NCI-H1417 (cell line): Measurements from ENCODE around the gene ALLC.

Source experiments
- DNase-seq, 3 experiments: peaks; one replicate each; lab custom pipeline; 2025; lab: John Stamatoyannopoulos, UW

ALLC gene

DNA sequence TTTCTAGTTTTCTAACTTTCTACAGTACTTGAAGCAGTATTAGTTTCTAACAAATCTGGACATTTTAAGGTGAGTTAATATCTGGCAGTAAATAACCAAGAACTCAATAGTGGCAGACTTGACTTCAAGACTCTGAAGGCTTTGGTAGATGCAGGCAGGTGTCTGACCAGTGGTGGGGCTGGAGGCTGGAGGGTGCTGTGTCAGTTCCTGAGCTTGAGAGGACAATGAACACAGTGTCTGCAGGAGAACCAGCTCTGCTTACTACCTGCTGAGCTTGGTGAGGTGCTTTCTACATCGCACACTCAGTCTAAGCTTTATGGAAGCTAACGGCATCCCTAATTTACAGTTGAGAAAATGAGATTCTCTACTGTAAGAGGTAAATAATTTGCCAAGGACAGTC is 21.2 kb downstream of the ALLC start:
- DNase-seq: no peak

DNA sequence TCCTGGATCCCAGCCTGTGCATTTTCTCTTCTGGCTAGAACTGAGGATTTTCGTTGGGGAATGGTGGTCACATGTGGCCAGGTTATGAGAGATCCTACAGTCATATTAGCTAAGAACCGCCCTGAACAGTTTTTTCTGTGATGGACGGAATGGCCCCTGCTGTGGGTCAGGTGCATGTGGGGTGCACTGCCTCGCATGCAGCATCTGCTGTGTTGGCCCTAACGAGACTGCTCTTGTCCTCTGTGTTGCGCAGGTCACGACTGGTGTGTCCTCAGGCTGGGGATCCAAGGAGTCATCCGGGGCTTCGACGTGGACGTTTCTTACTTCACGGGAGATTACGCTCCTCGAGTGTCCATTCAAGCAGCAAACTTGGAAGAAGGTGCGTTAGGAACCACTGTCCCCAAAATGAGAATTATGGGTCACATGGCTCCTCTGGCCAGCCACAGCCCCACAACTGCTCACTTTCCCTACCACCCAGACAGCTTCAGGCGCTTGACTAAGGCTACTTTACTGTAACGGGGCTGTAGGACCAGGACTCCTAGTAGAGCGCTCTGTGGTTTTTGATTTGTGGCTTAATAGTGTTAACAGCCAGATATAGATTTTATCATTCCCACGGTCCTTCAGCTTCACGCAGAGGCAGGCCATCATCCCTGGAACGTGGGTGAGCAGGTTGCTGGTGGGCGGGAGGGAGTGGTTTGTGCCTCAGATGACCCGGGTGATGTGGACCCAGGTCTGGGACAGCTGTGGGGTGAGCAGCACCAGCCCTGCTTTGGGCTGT is 21.8 kb downstream of the ALLC start:
- no peak for DNase-seq

DNA sequence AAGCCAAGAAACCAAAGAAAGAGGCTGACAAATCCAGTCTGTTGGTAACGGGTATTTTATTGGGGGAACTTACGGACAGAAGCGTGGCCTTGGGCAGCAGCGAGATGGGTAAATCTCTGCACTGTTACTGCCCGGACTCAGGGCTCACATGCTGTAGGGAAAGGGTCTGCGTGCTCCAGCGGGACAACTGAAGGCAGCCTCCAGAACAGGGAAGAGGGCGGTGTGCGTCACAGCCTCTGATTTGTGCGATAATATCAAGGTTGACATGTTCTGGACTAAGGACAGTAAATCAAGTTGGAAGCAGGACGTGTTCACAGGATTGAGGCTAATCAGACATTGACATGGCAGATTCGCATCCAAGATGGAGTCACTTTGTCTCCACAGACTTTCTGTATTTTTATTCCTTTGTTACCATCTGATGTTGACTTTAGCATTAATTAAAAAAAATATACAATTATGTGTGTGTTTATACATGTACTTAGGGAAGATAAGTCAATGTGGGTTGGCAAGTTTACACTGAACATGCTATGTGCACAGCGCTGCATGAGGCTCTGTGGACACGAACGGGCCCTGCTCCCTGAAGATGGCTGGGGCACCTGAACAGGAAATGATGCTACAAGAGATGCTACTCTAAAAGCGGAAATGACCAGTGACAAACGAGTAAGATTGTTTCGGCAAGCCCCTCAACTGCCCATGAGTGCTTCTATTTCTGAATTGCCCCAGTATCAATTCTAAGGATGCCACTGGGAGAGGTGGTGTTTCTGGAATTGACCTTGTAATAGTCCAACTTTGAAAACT is 22.7 kb downstream of the ALLC start:
- no peak for DNase-seq

DNA sequence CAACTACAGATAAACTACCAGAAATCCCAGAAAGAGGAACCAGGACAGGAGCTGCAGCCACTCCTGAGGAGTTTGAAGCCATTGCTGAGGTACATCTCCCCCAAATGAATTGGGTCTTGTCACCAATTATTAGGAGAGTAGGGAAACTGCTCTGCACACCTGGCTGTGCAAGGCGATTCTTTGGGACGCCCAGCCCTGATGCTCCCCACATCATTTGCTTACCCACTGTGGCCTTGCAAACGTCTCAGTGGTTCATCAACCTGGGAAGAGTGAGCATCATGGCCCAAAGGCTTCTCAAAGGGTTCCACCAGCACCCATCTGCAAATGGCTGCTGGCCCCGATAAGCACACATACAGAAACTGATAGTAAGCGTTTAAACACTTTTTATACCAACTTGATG is 23.6 kb downstream of the ALLC start:
- DNase-seq: no peak

DNA sequence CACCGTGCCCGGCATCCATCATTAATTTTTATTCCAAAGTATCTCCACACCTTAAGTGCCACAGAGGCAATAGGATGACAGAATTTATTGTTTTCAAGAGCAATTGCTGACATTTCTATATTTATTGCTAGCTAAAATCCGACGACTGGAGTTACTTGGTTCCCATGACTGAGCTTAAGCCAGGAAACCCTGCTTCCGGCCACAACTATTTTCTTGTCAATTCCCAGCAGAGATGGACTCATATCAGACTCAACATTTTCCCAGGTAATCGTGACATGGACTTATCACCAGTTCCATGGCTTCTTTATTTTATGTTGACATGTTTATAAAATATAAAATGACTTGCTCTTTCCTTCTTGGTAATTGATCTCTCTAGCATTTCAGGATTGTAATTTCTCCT is 24.8 kb downstream of the ALLC start:
- no peak for DNase-seq

DNA sequence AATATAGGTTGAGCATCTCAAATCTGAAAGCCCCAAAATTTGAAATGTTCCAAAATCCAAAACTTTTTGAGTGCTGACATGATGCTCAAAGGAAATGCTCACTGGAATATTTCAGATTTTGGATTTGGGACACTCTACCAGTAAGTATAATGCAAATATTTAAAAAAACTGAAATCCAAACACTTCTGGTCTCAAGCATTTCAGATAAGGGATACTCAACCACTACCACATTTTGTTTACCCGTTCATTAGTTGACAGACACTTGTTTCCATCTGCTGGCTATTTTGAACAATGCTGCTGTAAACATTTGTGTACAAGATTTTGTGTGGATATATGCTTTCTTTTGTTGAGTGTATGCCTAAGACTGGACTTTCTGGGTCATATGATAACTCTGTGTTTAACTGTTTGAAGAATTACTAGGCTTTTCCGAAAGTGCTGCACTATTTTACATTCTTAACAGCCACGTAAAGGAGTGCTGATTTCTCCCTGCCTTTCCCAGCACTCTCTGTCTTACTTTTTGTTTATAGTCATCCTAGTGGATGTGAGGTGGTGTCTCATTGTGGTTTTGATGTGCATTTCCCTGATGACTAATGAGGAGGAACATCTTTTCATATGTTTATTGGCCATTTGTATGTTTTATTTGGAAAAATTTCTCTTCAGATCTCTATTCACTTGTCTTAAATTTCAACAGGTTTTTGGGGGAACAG is 25.9 kb downstream of the ALLC start:
- DNase-seq: peak in 1 of 3 experiments; percentile 40

DNA sequence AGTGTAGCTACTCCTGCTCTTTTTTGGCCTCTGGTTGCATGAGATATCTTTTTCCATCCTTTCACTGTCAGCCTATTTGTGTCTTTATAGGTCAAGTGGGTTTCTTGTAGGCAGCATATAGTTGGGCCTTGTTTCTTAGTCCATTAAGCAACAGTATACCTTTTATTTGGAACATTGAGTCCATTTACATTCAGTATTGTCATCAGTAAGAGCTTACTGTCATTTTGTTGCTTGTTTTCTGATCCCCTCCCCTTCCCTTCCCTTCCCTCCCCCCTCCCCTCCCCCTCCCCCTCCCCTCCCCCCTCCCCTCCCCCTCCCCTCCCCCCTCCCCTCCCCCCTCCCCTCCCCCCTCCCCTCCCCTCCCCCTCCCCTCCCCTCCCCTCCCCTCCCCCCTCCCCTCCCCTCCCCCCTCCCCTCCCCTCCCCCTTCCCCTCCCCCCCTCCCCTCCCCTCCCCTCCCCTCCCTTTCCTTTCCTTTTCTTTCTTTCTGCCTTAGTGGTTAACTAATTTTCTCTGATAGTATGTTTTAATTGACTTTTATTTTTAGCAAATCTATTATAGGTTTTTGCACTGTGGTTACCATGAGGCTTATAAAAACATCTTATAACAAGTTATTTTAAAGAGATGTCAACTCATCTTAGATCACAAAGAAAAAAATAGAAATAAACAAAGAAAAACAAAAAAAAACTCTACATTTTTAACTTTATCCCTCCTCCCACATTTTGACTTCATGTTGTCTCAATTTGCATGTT is 32.2 kb downstream of the ALLC start:
- DNase-seq: peak in 1 of 3 experiments; percentile 28

DNA sequence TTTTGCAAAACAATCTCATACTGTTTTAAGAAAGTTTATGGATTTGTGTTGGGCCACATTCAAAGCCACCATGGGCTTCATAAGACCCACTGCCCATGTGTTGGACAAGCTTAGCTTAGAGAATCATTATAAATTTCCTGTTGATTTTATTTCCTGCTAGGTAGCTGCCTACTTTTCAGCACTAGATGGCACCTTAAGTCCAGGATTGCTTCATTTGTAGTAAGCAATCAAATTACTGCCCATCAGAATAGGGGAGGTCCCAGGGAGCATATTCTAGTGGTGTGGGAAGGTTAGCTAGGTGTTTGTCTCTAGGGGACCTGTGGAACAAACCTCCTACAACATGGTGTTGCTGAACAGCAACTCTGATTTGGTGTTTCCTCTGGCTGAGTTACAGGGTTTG is 34.4 kb downstream of the ALLC start:
- peak; percentile 38 to 80 (median 47) for DNase-seq

DNA sequence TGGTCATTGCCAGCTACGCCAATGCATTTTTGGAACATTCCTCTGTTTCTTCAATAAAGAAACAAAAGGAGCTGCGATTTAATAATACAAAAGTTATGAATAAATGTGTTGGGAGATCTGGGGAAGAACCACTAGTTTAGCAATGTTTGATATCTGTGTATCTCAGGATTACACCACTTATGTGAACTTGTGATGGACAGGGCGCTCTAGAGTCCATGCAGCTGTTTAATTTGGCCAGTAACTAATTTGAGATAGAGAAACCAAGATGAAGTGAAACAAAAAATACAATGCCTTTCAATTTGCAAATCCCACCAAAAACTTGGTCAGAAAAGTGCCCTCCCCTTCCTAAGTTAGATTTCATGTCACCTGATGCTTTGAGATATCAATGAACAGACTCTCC is 38.5 kb downstream of the ALLC start:
- no peak for DNase-seq

DNA sequence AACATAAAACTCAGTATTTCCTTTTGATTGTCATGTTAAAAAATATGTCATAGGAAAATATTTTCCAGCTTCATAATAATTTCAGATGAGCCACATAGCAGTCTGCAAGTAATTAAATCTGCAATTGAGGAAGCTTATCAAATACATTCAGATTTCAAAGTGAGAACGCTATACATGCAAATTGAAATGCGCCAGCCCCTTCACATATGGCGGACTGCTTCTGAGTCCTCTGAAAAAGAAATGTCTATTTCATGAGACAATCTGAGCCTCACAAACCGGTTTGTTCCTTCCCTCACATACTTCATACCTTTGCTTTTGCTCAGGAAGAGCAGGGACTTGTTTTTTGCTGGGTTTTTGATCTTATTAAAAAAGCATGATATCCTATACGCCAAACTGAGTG is 43.1 kb downstream of the ALLC start:
- DNase-seq: no peak

DNA sequence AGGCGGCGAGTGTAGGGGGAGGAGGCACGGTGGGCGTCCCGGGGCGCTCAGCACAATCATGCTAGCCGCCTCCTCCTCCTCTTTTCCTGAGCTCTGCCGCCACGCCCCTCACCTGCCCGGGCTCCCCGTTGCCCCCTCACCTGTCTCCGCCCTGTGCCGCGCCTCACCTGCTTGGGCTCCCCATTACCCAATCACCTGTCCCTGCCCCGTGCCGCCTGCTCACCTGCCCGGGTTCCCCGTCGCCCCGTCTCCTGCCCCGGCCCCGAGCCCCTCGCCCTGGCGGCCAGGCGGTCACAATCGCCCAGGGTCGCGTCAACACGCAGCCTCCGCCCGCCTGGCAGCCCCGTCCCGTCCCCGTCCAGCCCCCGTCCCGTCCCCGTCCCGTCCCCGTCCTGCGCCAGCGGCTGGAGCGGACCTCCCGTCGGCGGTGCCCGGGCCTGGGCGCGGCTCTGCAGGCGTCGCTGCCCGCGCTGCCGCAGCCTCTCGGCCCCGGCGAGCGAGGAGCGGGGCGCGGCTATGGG is 45.3 kb downstream of the ALLC start, which contains the start of gene DCDC2C:
Gene DCDC2C, plus strand, starts transcription at position 340 of the 521 bp plus-strand sequence. Its CDS starts 177 bp downstream, at position 517.
- DNase-seq: no peak

DNA sequence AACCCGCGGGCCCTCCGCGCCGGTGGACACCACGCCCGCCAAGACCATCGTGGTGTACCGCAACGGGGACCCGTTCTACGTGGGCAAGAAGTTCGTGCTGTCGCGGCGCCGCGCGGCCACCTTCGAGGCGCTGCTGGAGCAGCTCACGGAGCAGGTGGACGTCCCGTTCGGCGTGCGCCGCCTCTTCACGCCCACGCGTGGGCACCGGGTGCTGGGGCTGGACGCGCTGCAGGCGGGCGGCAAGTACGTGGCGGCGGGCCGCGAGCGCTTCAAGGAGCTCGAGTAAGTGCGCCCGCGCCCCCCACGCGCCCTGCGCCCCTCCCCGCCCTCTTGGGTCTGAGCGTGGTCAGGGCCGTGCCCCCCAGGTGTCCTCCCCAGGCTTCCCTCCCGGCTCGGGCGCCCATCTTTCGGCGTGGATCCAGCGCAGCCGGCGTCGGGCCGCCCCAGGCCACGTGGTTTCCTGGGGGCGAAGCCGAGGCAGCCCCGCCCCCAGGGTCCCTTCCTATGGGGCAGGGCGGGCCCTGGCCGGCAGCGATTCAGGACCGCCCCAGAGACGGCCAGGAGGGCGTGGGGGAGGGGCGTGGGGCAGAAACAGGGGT is 45.9 kb downstream of the ALLC start:
- peak; percentile 22 to 41 (median 36) for DNase-seq

DNA sequence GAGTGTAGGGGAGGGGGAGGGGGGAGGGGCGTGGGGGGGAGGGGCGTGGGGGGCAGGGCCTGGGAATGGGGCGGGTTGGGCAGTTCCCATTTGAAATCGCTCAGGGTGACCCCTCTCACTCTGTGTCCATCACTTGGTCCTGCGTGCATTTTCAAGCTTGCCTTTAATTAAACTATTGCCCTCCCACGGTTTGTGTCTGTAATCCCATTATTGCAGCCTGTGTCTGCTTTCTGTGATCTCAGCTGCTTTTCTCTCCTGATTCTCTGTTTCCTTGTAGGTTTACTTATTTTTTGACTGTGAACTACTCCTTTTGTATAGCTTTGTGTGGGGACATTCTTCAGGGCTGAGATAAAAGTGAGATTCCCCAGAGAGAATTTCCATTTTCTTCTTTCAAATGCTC is 46.7 kb downstream of the ALLC start:
- peak in 1 of 3 experiments; percentile 23 for DNase-seq

DNA sequence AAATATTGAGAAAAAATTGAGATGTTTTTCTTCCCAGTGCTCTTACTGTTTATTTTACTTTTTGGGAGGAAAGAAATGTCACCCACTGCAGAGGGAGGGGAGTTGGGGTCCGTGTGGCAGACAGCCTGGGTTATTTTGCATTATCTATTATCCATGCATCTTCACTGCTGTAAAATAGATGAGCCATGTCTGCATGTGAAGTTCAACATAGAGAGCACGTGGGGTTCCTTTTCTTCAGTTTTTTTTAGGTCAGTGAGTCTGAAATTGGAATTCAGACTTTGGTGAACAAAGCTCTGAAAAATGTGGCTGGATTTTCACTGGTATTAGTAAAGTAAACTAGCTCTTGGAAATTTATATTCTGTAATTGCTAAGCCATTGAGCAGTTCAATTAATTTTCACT is 47.8 kb downstream of the ALLC start:
- DNase-seq: no peak

DNA sequence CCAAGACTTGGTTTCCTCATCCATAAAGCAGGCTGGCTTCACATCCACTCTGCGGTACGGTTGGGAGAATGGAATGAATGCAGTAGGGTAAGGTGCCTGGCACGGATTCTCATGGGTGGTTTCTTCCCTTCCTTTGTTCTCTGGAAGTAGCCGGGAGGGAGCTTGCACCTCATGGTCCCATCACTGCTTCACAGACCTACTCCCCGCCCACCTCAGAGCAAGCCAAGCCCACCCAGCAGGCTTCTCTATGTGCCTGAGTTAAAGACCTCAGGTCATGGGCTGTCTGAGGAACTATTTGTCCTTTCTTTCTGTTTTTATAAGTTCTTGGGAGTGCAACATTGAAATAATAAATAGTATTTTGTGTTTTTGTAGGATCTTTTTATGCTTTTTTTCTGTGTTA is 48.9 kb downstream of the ALLC start:
- DNase-seq: no peak

DNA sequence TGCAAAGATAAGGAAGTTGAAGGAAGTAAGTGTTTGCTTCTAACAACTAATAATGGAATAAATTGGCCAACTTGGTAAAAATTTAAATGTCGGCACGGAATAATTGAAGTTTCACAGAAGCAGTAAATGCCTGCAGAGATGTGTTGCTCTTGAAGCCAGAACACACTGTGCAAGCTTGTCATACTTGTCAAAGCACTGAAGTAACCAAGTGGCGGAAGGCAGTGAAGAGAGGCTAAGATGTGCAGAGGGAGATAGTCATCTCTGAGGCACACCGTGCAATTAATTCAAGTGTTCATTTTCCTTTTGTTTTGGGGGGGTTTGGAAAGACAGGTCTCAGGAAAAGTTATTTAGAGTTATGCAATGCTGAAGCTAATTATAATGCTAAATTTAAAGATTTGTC is 50.6 kb downstream of the ALLC start:
- DNase-seq: no peak

DNA sequence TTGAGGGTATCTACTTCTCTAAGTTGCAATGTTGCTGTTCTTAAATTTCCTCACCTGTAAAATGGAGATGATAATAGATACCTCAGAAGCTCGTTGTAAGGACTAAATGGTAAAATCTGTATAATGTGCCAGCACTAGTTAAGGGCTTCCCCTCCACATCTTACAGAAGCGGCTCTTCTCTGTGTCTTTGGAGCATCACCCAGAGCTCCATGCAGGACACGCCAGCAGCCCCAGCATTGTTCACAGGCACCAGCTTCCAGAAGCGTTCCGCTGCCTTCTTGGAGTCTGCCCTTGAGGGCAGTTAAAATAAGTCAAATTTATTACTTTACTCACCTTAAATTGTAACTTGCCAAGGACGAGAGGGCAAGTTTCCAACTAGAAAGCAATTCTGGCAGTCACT is 51.2 kb downstream of the ALLC start:
- DNase-seq: no peak

DNA sequence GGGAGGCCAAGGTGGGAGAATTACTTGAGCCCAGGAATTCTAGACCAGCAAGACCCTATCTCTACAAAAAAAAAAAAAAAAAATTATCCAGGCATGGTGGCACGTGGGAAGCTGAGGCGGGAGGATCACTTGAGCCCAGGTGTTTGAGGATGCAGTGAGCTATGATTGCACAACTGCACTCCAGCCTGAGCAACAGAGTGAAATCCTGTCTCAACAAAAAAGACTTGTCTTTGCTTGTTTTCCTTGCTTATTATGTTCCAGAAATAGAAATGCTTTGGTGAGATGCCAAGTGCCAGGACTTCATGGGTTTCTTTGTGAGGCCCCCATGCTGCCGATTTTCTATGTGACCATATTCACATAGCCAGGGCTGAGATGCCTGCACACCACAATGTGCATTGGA is 54.4 kb downstream of the ALLC start:
- no peak for DNase-seq

DNA sequence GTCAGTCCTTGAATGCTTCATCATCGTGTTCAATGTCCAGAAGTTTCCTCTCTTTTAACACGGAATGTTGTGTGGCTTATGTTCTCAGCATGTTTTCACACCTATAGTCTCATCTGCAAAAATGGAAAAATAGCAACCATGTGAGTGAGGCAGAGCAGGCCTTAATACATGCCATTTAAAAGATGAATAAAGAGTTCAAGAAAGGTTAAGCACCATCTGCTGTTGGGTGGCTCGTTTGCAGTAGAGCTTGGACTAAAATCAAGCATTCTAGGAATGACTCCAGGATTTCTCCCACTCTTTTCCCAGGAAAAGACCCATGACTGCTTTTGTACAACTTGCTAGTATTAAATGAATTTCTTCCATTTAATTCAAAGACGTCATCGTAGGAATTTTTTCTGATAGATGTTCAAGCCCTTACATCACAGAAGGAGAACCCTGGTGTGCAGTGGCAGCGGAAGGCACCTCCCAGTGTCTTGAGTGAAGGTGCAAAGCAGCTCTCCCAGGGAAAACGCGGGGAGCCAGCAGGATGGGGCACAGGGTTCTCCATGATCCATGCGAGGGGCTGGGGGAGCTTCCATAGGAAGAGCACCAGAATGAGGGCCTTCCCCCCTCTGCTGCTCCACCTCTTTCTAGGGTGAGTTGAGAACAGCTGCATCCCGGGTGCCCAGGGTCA is 55.0 kb downstream of the ALLC start:
- DNase-seq: no peak

DNA sequence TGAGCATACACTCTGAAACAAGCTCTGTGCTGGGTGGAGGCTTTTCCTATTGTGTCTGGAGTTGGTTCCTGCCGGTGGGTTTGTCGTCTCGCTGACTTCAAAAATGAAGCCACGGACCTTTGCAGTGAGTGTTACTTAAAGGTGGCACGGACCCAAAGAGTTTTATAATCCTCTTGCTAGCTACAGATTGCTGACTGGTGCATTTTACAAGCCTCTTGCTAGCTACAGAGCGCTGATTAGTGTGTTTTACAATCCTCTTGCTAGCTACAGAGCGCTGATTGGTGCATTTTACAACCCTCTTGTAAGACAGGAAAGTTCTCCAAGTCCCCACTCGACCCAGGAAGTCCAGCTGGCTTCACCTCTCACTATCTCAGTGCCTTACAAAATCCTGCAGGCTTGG is 60.7 kb downstream of the ALLC start:
- DNase-seq: no peak

DNA sequence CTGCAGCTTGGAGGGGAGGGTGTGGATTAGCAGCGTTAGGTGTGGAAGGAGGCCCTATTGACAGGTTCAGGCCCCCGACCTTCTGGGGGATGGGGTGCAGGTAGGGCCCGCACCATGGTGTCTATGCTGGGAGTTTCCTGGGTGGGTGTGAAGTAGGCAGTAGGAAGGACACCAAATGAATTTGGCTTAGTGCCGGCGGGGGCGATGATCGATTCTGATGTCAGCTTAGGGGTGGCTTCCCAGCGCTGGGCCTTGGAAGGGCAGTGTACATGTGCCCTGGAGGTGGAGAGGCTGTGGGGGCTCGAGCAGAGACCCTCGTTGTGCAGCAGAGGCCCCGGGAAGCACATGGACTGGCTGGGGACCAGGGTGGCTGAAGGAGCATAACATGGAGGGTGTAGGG is 67.0 kb downstream of the ALLC start:
- DNase-seq: no peak
